Neuronal stem cell (in vitro differentiated cells): ENCODE measurements around the gene PSMC4.

Experiments
- DNase-seq: peaks from one replicate; pipeline ENCODE4 v3.0.0-alpha.2; 2013; ENCODE audit warnings: low spot score
- H2AFZ ChIP-seq: one replicate; pipeline ENCODE4 v1.6.1; 2013; ENCODE audit warnings: mild to moderate bottlenecking, low read length, inconsistent platforms
- H2AK5ac ChIP-seq: 2 replicates; pipeline ENCODE4 v1.6.1; 2013; ENCODE audit warnings: low read depth, mild to moderate bottlenecking, inconsistent platforms, low read length, moderate library complexity, mixed read lengths
- H2BK120ac ChIP-seq: 2 replicates; pipeline ENCODE4 v1.6.1; 2013; ENCODE audit warnings: low read depth, mild to moderate bottlenecking, inconsistent platforms, low read length, moderate library complexity, mixed read lengths
- H2BK12ac ChIP-seq: one replicate; pipeline ENCODE4 v1.6.1; 2013; ENCODE audit warnings: low read length, inconsistent platforms
- H2BK15ac ChIP-seq: 2 replicates; pipeline ENCODE4 v1.6.1; 2013; ENCODE audit warnings: mild to moderate bottlenecking, low read length, inconsistent platforms, mixed read lengths
- H2BK5ac ChIP-seq: one replicate; pipeline ENCODE4 v1.6.1; 2013; ENCODE audit warnings: inconsistent platforms, mild to moderate bottlenecking, low read length, moderate library complexity
- H3K14ac ChIP-seq: one replicate; pipeline ENCODE4 v1.6.1; 2013; ENCODE audit warnings: low read length, inconsistent platforms
- H3K18ac ChIP-seq: 2 replicates; pipeline ENCODE4 v1.6.1; 2013; ENCODE audit warnings: low read length, inconsistent platforms
- H3K23ac ChIP-seq: 2 replicates; pipeline ENCODE4 v1.6.1; 2013; ENCODE audit warnings: low read depth, mild to moderate bottlenecking, mixed read lengths, low read length, inconsistent platforms; ENCODE audit not compliant: poor library complexity
- H3K27ac ChIP-seq: replicated peaks from 3 replicates; pipeline ENCODE4 v1.5.1; 2013; ENCODE audit warnings: low read length, inconsistent platforms
- H3K27me3 ChIP-seq, 3 experiments: 2 replicates each; pipeline ENCODE4 v1.6.1; 2013; ENCODE audit warnings: low read length in 3 of 3, mild to moderate bottlenecking in 2 of 3, inconsistent platforms in 1 of 3, low read depth in 1 of 3, mixed read lengths in 1 of 3, moderate library complexity in 1 of 3; ENCODE audit not compliant: control insufficient read depth in 3 of 3, insufficient read depth in 3 of 3
- H3K36me3 ChIP-seq, 2 donors: replicated peaks in 1 of 2; 2 replicates each; pipeline ENCODE4 v1.6.1; 2013; ENCODE audit warnings: low read length in 2 of 2; ENCODE audit not compliant: control insufficient read depth in 2 of 2, insufficient read depth in 2 of 2
- H3K4ac ChIP-seq: 2 replicates; pipeline ENCODE4 v1.6.1; 2013; ENCODE audit warnings: inconsistent platforms, mild to moderate bottlenecking, low read length, moderate library complexity
- H3K4me1 ChIP-seq, 2 donors: 1 replicate in 1 of 2; 2 replicates in 1 of 2; pipeline ENCODE4 v1.6.1; 2013; ENCODE audit warnings: low read length in 2 of 2, low read depth in 1 of 2; ENCODE audit not compliant: control insufficient read depth in 2 of 2, insufficient read depth in 1 of 2
- H3K4me2 ChIP-seq: one replicate; pipeline ENCODE4 v1.6.1; 2013; ENCODE audit warnings: mild to moderate bottlenecking, low read length, inconsistent platforms; ENCODE audit not compliant: insufficient read depth, poor library complexity, severe bottlenecking
- H3K4me3 ChIP-seq, 2 donors: 2 replicates each; pipeline ENCODE4 v1.5.1; 2013; ENCODE audit warnings: low read length in 2 of 2, mild to moderate bottlenecking in 2 of 2, inconsistent platforms in 1 of 2, moderate library complexity in 1 of 2
- H3K79me1 ChIP-seq: one replicate; pipeline ENCODE4 v1.6.1; 2013; ENCODE audit warnings: low read depth, mild to moderate bottlenecking, inconsistent platforms, low read length, moderate library complexity
- H3K9ac ChIP-seq: one replicate; pipeline ENCODE4 v1.6.1; 2013; ENCODE audit warnings: mild to moderate bottlenecking, low read depth, low read length, inconsistent platforms; ENCODE audit not compliant: poor library complexity
- H3K9me3 ChIP-seq, 2 donors: replicated peaks in 1 of 2; 2 replicates each; pipeline versions ENCODE3 to v1.6.1; 2013; ENCODE audit warnings: low read length in 2 of 2, mild to moderate bottlenecking in 2 of 2, inconsistent platforms in 1 of 2, low read depth in 1 of 2, mixed read lengths in 1 of 2, moderate library complexity in 1 of 2; ENCODE audit not compliant: control insufficient read depth in 2 of 2, insufficient read depth in 1 of 2
- H4K8ac ChIP-seq: one replicate; pipeline ENCODE4 v1.6.1; 2013; ENCODE audit warnings: low read depth, mild to moderate bottlenecking, inconsistent platforms, low read length, moderate library complexity
- H4K91ac ChIP-seq: one replicate; pipeline ENCODE4 v1.6.1; 2013; ENCODE audit warnings: low read length, low read depth, mild to moderate bottlenecking, inconsistent platforms; ENCODE audit not compliant: poor library complexity
- WGBS, 2 donors: extraction: QIAGEN DNeasy Blood & Tissue Kit; methylation state at CpG; one replicate each; pipeline ENCODE4 v1.1.7; 2013; ENCODE audit warnings: missing lambda C conversion rate in 2 of 2, mixed read lengths in 1 of 2; ENCODE audit not compliant: insufficient read length in 2 of 2, insufficient replicate concordance in 1 of 2; ENCODE audit errors: extremely low coverage in 2 of 2; 5-methylcytosine and 5-hydroxymethylcytosine counted together

Gene PSMC4

GRCh38 chr19:39929750-39930149 is 41.2 kb upstream of the PSMC4 start:
- H3K27ac ChIP-seq: no peak overlapping the region
- H2BK15ac ChIP-seq: no peak overlapping the region
- H3K9ac ChIP-seq: no peak overlapping the region
- no peak for DNase-seq
- no peaks in the 10 kb centered on the region for H3K27me3 ChIP-seq
- H3K79me1 ChIP-seq: no peaks in the 10 kb centered on the region
- no peak overlapping the region for H3K4me2 ChIP-seq
- H3K4ac ChIP-seq: no peak overlapping the region
- no peak overlapping the region for H3K14ac ChIP-seq
- H2BK12ac ChIP-seq: no peak overlapping the region
- no peak overlapping the region for H2AFZ ChIP-seq
- H3K23ac ChIP-seq: no peak overlapping the region
- H2BK120ac ChIP-seq: no peak overlapping the region
- H2AK5ac ChIP-seq: no peak overlapping the region
- H3K4me3 ChIP-seq: no peak overlapping the region
- no peaks in the 10 kb centered on the region for H3K4me1 ChIP-seq
- H4K91ac ChIP-seq: no peak overlapping the region
- no peak overlapping the region for H3K18ac ChIP-seq
- H4K8ac ChIP-seq: no peak overlapping the region
- WGBS, 2 donors: no CpG with 5 or more reads among the region's 3 CpGs
- no peaks in the 10 kb centered on the region for H3K9me3 ChIP-seq
- no peaks in the 10 kb centered on the region for H3K36me3 ChIP-seq
- no peak overlapping the region for H2BK5ac ChIP-seq

GRCh38 chr19:39934584-39935363 is 36.2 kb upstream of the PSMC4 start, which contains the start of gene FCGBP:
Gene FCGBP (minus strand): TSS chr19:39934634.
- Histone ChIP-seq H2BK5ac (peak within 1 kb of the TSS; percentile 10), H2BK12ac (peak within 1 kb of the TSS; percentile 31), H3K14ac (peak within 1 kb of the TSS; percentile 47), H4K8ac (no peak within 1 kb of the TSS), H2AK5ac (peak within 1 kb of the TSS; percentile 27), H3K4me2 (no peak within 1 kb of the TSS), H2BK15ac (peak within 1 kb of the TSS; percentile 87), H3K9ac (peak within 1 kb of the TSS; percentile 3), H4K91ac (peak within 1 kb of the TSS; percentile 46), H3K4me3 (no peak within 1 kb of the TSS), H3K23ac (no peak within 1 kb of the TSS), H2BK120ac (peak within 1 kb of the TSS; percentile 82), H3K18ac (peak within 1 kb of the TSS; percentile 89), H3K79me1 (no peaks in the 10 kb centered on the region), H3K27ac (no peak within 1 kb of the TSS), H2AFZ (no peak within 1 kb of the TSS), H3K9me3 (no peaks in the 10 kb centered on the region), H3K27me3 (no peaks in the 10 kb centered on the region), H3K4ac (no peak within 1 kb of the TSS), H3K36me3 (no peaks in the 10 kb centered on the region), H3K4me1 (peaks cover 0 to 2% of the 10 kb centered on the region in 2 donors)
- no peak for DNase-seq
- no CpG with 5 or more reads among the region's 5 CpGs for WGBS, 2 donors

DNA sequence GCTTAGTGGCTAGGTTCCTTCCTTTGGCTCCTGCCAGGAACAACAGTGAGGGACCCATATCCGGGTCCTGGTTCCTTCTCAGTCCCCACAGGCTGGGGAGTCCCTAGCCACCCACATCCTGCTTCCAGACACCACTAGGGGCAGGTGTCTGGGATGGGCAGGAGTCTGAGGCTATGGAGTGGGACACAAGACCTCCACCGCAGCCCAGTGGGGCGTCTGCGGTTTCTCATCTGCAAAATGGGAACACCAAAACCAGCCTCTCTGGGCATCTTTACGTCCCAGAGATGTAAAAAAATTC is 35.7 kb upstream of the PSMC4 start:
- no peak for DNase-seq
- Histone ChIP-seq H3K27ac (no peak overlapping the region), H3K4me1 (peaks cover 0 to 2% of the 10 kb centered on the region in 2 donors), H3K4ac (no peak overlapping the region), H2AFZ (no peak overlapping the region), H2AK5ac (peak overlapping the region; percentile 27), H3K23ac (no peak overlapping the region), H4K8ac (no peak overlapping the region), H3K14ac (no peak overlapping the region), H3K27me3 (no peaks in the 10 kb centered on the region), H2BK15ac (peak overlapping the region; percentile 75), H3K79me1 (no peaks in the 10 kb centered on the region), H3K4me2 (no peak overlapping the region), H3K4me3 (no peak overlapping the region), H2BK120ac (no peak overlapping the region), H3K9ac (no peak overlapping the region), H3K18ac (peak overlapping the region; percentile 89), H4K91ac (no peak overlapping the region), H2BK12ac (no peak overlapping the region), H3K36me3 (no peaks in the 10 kb centered on the region), H2BK5ac (no peak overlapping the region), H3K9me3 (no peaks in the 10 kb centered on the region)
- no CpG with 5 or more reads among the region's 5 CpGs for WGBS, 2 donors

DNA sequence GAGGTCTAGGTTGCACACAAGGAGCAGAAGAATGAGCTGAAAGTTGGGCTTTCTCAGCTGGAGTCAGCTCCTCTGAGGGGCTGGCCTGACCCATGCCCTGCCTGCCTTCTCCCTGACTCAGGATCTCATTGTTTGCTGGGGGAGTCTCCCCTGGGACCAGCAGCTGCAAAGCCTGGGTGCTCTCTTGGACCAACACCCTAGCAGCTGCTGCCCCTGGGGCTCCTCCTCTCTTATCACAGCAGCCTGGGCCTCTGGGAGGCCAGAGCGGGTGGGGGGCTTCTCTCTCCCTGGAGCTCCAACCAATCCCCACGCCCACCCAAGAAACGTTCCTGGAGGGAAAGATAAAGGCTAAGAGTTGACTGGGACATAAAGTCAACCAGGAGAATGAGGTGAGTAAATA is 34.9 kb upstream of the PSMC4 start:
- H2AFZ ChIP-seq: no peak overlapping the region
- no peak overlapping the region for H3K14ac ChIP-seq

More for the DNA sequence above, 34.9 kb upstream of the PSMC4 start:
- Histone ChIP-seq H4K91ac (no peak overlapping the region), H3K4ac (no peak overlapping the region), H2BK15ac (no peak overlapping the region), H3K18ac (peak overlapping the region; percentile 89), H3K9ac (no peak overlapping the region), H4K8ac (no peak overlapping the region), H2BK5ac (no peak overlapping the region), H2BK120ac (no peak overlapping the region), H3K79me1 (no peaks in the 10 kb centered on the region), H3K27me3 (no peaks in the 10 kb centered on the region), H3K23ac (no peak overlapping the region), H3K4me1 (peaks cover 0 to 2% of the 10 kb centered on the region in 2 donors), H2BK12ac (no peak overlapping the region), H3K36me3 (no peaks in the 10 kb centered on the region), H3K27ac (no peak overlapping the region), H3K9me3 (no peaks in the 10 kb centered on the region), H3K4me2 (no peak overlapping the region), H2AK5ac (peak overlapping the region; percentile 27), H3K4me3 (no peak overlapping the region)
- no peak for DNase-seq
- WGBS, 2 donors: no CpG with 5 or more reads among the region's 3 CpGs
